Stimulated activated CD4-positive, alpha-beta T cell treated with anti-CD3 and anti-CD28 coated beads, Interleukin-12 subunit alpha, Interleukin-12 subunit beta, amount 100 ng/mL, for 48 hours (primary cell): ENCODE measurements around the gene NTM.

Experiments
- DNase-seq, 3 donors: peaks; one replicate each; pipeline ENCODE4 v3.0.0-alpha.2; 2020; ENCODE audit warnings: low read depth in 2 of 3, low spot score in 1 of 3

NTM gene

DNA sequence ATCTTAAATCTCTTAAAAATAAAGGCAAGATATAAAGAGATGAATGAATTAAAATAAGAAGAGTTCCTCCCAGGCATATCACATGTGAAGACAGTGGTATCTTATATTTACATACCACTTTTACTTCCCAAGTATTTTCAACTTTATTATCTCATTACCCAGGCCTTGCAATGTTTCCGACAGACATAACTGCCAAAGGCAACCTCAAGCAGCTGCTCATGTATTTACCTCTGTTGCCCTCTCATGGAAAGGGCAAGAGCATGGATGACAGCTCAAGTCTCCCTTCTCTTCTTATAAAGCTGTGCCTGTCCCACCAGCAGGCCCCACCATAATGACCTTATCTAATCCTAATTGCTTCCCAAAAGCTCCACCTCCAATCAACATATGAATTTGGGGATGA lies 894.2 kb downstream of the NTM start:
- DNase-seq = no peak

DNA sequence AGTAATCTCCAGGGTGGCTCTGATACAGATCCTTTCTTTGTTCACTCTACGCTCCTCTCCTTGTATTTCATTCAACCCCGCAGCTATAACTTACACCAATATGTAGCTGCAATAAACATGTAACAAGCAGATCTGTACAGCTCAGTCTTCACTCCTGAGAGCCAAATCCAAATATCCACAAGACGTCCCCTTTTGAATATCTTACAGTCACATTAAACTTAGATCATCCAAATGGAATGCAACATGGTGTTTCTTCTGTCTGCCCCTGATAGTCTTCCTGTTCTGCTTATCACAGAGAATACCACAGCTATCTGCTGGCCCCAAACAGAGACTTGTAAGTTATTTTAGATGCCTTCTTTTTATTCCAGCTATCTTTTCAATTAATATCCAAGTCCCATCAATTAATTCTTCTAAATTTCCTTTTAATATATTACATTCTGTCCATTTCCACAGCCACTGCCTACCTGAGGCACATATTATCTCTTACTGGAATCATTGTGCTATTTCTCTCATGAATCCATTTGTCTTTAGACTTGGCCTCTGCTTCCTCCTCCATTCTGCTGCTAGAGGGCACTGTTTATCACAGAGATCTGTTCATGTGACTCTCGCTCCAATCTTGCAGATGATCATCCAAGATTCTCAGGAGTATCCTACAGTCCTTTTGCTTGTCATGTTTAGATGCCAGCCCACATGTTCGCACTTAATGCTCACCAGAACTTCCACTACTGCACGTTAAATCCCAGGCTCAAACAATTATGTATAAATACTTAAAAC lies 908.6 kb downstream of the NTM start:
- no peak for DNase-seq

DNA sequence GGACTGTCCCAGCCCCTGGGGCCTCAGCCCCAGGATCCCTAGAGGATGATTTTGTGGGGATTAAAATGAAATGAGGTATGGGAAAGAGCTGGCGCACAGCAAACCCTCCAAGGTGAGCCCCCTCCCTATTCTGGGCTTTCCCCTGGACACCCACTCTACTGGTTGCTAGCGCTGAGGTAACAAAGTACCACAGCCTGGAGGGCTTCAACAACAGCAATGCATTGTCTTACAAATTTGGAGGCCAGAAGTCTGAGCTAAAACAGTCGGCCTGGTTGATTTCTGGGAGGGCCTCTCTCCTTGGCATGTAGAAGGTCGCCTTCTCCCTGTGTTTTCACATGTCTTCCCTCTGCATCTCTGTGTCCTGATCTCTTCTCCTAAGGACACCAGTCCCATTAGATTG lies 913.6 kb downstream of the NTM start:
- DNase-seq = no peak

DNA sequence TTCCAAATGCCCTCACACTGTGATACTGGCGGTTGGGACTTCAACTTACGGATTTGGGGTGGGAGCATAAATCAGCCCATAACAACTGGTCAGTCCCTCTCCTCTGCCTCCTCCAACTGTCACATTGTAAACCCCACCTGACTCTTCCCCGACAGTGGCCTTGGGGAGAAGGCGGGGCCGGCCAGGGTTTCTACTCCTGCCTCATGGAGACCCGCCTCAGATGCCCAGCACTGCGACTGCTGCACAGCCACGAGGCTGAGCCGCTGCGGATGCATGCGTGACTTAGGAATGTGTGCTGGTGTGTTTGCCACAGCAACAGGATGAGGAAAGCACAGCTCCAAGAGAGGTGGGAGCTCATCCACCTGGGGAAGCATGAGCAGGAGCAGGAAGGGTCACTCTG lies 914.2 kb downstream of the NTM start:
- DNase-seq = no peak

DNA sequence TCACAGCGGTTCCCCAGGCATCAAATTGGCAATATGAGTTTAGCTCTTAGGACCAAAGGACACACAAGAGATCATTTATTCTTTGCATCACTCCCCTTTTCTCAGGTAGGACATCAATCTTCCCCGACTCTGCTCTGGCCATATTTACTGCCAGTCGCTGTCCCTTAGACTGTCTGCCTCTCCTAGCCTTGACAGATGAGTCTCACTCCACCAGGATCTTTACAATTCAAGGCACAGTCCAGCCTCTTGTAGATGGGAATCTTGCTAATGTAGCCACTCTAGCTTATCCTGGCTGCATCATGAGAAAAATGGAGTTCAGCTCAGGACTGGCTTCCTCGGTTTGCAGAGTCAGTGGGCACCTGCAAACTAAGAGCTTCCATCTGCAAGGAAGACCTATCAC lies 915.2 kb downstream of the NTM start:
- DNase-seq = no peak

DNA sequence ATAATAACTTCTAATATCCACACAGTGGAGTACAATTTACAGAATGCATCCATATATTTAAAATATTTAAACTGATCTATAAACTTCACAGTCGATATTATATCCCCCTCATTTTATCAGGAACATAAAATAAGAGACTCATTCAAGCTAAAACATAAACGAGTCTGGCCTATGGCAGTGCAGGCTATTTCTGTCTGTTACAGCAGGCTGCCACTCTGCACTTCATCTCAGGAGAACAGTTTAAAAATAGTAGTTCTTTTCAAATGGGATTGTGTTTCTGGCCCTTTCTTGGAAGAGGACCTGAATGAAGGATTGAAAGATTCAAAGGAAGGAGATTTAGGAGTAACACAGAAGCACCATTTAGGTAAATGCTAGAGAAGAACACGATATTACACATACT lies 915.7 kb downstream of the NTM start:
- DNase-seq = no peak

DNA sequence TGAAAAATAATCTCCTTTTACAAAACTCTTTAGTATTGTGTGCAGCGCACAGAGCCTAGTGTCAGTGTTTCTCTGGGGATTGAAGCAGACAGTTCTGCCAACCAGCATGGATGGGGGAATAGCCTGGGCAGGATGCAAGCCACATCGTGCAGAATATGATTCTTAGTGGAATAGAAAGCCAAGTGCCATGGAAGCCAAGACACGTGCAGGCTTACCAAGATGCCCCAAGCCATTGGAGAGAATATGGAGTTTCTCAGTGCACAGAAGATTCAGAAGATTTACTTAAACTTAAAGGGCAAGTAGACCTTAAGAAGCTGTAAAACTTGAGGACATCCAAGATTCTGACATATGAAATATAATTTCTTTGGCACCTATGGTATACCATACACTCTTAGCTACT lies 917.6 kb downstream of the NTM start:
- DNase-seq = no peak

DNA sequence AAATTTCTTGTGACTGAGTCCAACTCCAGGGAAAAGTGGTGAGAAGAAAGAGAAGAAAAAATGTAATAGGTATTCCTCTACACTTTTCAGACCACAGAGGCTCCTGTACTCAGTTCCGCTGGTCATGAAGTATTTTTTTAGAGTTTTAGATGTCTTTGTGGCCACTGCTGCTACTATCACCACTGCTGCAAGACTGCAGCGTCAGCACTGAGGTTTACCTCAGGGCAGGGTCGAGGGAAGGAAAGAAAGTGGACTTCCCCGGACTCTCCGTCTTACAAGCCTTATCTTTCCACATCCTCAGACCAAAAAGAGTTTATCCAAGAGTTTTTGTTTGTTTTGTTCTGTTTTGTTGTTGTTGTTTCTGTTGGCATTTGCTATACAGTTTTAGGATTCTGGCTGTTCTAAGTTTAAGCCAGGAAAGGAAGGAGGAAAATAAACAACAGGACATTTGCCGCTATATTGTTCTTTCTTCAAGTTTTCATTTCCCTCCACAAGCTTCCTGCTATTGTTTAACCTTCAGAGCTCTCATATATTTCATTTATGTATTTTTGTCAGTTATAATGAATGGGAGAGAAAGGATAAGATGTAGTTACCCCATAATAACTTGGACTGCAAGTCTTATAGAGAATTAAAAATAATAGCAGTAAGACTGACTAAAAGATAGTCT lies 919.3 kb downstream of the NTM start:
- DNase-seq = no peak

DNA sequence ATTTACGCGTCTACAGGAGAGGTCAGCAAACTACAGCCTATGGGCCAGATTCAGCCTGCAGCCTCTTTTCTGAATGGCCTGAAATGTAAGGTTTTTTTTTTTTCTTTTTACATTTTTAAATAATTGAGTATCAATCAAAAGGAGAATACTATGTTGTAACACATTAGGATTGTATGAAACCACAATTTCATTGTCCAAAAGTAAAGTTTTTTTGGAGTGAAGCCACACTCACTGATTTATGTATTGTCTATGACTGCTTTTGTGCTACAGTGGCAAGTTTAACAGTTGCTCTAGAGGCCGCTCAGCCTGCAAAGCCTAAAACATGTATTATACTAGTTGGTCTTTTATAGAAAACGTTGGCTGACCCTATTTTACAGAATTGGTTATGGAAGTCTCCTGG lies 923.2 kb downstream of the NTM start:
- DNase-seq = no peak

DNA sequence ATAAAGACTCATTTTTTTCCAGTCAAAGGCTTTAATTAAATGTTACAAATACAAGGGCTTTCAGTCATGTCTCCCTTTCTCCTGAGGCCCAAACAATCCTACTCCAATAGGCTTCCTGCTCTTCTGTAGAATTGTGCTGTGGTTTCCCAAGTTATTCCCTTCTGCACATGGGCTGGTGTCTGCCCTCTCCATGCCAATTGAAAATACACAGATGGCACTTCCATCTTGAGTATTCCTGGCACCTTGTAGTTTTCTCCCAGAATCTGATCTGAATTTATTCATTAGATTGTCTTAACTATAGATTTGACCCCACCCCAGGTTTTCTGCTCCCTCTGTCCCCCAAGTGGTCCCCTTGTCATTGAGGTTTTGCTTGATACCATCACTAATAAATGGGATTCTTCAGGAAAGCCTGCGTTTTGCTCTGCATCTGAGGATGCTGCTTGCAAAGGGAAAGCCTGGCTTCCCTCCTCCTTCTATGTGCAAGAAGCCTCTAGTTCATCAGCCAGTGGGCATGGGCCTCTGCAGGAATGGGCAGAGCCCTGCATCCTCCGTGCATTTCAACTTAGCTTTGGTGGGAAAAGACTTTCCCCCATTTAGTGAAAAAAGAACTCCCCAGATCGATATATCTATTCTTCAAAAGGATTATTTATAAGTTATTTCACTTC lies 926.7 kb downstream of the NTM start:
- no peak for DNase-seq

DNA sequence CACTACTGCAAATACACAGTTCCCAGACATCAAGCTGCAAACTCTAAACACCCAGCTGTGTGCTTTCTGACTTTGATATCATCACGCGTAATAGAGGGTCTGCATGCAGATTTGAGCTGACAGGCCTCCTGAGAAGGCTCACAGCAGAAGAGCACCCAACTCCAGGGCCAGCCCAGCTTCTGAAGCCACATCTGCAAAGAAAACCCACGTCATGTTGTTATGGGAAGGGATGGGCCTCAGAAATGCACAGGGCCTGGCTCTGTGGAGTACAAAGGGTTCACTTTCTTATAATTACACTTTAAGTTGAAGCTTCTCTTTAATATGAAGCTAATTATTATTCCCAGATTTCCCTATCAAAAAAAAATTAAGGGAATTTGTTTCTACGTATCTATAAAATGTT lies 927.9 kb downstream of the NTM start:
- no peak for DNase-seq

DNA sequence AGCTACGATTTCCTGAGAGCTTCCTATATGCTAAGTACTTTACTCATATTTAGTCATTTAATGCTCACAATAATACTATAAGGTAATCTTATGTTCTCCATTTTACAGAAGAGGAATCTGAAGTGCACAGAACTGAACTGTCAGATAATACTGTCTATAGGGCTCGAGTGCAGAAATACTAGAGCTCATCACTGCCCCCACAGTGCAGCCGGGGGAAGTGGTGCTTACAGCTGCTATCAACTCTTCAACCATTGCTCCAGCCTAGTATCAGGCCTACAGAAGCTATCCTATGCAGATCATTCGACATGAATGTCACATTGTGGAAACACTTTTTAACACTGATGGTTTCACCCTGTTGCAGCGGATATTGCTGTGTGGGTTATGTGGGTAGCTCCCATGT lies 929.9 kb downstream of the NTM start:
- DNase-seq = no peak

DNA sequence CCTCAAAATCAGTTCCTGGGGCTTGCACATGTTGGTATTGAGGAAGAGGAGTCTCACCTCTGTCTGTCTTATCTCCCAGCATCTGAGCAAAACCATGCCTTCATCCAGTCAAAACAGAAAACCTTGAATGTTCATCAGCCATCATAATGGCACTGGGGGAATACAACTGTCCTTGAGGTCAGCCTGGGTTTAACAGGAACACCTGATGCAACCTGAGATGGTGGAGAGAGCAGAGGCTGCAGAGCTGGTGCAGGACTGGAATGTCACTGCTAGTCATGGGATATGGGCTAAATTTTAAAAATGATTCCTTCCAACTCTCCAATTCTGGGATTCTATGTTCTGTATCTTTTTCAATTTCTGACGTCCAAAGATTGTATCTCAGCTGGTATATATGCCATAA lies 931.0 kb downstream of the NTM start:
- DNase-seq = no peak

DNA sequence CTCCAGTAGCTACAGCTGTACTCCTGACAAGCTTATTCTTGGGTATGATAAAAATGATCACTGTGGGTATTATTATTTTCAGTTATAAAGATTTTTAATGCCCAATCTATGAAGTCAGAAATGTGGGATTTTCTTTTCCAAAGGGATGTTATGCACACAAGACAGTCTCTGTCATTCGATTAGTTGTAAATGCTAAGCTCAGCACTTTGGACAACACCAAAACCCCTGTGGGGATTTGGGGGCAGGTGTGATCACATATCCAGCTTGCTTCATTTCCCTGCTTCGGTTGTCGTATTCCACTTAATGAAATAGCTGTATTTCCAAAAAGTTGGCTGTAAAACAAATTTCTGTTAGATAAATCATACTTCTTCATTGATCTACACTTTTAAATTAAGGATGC lies 931.5 kb downstream of the NTM start:
- no peak for DNase-seq

DNA sequence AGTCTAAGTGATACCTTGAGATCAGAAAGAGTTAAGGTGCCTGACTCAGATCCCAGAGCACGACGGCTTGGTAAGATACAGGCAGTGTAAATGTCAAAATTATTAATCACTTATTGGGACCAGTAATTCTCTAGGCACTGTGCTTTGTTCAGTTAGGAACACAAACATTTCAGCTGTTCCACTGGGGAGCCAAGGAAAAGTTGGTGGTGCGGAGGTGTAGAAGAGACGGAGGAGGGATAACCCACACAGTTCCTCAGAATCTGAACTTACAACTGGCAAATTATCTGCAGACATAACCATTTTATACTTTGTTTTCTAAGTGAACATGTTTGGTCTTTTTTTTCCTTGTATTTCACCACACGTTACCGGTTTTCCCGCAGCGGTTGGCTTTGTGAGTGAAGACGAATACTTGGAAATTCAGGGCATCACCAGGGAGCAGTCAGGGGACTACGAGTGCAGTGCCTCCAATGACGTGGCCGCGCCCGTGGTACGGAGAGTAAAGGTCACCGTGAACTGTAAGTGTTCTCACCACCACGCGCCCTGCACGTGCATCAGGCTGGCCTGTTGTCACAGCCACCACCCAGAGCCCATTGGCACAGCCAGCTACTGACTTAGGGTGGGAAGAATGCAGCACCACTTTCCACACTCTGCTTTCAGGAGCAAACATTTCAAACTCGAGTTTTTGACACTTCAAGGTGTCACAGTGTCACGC lies 937.0 kb downstream of the NTM start:
- DNase-seq = no peak

DNA sequence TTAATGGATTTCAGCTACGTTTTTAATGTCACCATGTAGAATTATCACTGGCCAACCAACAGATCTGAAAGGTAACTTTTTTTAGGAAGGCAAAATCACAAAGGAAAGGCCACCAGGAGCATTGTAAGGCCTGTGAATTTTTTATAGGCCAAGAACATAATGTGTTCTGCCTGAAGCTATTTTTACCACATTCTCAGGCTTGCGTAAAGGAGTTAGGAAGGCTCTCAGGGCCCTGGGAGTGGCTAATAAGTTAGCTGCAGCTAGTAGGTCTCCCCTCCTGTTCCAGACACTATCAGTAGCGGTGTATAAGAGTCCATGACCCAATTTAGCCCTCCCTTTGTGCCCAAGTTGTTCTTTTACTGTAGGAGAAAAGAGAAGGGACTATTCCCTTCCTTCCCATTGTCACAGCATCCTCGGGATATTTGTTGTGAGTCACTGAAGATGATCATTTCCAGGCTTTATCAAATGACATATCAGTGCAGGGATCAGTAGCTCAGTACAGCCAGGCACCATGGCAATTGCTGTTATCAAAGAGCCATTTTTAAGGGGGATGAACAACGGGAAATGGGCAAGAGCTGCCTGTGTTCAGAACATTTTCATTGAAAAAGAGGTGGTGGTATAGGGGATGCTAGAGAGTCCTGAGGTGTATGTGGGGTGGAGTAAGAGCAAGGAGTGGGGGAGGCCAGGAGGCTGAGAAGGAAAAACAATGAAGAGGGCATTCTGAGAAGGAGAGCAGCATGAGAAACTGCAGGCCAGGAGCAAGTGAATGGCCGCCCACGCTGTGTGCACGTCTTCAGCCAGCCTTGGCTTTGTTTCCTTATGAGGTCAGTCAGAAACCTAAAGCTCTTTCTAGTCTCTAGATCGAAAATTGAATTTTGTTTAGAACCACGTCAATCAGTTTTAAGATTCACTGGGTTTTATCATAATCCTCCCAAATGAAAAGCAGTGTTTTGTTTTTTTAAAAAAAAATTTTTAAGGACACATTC lies 940.3 kb downstream of the NTM start:
- no peak for DNase-seq

DNA sequence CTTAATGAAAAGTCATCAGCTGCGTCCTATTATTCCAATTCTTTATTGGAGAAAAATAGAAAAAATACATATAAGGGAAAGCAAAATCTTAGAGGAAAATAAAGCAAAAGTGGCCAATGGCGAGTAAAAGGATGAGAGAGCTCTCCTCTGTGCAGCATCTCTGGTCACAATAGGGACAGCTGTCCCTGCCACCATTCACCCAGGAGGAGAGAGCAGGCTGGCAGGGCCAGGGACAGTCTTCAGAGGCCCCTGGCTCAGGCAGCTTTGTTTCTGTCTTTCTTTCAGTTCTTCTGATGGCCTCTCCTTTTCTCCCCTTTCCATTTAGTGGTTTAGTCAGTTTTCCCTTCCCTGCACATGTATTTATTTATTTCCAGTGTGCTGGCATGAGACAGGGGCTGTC lies 941.3 kb downstream of the NTM start:
- no peak for DNase-seq

DNA sequence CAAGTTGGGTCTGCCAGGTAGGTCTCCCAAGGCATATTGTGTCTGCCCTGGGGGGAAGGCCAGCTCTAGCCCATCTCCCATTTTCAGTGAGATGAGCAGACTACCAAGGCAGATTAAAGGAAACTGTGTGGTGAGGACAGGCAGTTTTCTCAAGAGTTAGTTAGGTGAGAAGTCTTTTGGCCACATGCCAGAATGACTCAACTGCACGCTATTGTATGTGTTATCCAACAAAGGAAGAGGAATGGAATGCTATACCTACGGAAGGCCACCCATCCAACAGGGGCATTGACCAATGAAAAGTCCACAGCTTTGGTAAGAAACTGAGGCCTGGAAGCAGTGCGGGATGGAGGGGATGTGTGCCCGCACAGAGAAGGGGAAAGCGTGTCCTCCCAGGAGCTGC lies 941.7 kb downstream of the NTM start:
- no peak for DNase-seq

DNA sequence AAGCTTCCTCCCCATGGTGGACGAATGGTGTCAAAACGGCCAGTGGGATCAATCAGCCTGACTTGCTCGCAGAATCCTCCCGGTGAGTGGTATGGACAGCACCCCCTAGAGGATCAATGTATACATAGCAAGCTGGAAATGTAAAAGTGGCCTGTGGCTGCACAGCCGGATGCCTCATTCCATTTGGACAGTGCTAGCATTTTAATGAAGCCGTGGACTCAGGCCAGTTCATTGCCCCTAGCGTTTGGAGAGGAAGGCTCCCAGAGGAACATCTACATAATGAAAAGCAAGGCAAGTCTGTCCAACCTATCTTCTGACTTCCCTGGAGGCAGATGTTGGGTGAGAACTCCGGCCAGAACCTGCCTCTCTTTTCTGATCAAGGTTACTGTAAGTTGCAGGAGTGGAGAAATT lies 942.3 kb downstream of the NTM start:
- DNase-seq = no peak

DNA sequence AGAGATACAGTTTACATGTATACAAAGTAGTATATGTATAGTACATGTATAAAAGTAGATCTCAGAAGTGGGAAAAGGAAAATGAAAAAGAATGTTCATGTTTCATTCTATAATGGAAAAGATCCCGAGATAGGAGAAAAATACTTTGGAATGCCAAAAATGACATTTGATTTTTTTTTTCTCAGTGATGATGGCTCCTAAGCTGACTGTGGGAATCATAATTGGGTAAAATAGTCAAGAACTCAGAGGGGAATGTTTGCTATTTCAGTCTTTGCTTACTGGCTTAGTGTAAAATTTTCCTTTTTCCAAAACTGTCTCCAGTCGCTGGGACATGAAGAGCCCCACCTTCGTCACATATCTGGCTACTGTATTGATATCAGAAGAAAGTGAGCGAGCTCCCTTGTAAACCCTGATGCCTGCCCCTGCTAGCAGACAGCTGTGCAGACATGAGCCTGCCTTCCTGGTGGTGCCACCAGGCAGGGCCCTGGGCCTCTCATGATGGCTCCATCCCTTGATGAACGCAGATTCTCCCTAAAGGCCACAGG lies 944.6 kb downstream of the NTM start:
- no peak for DNase-seq
